NCI-H69 (cell line): ENCODE data around the gene MARK4.
"Not testable (repeated sequence)": the region's sequence is repeated elsewhere in the genome, so short reads cannot be mapped to it uniquely, and the experiment has no call there.

Experiments used
- DNase-seq: peaks from one replicate; lab custom pipeline; 2025; lab: John Stamatoyannopoulos, UW

Gene MARK4

GRCh38 chr19:45306518-45307027, 55.5 kb downstream of the MARK4 start:
- peak; percentile 84 for DNase-seq

- DNase-seq = no peak
Measured at GRCh38 chr19:45307361-45307760, 56.3 kb downstream of the MARK4 start.

GRCh38 chr19:45309322-45309721, 58.3 kb downstream of the MARK4 start:
- DNase-seq = not testable (repeated sequence)

GRCh38 chr19:45311621-45312020, 60.5 kb downstream of the MARK4 start:
- DNase-seq = no peak

GRCh38 chr19:45312285-45312684, 61.2 kb downstream of the MARK4 start:
- DNase-seq = not testable (repeated sequence)

GRCh38 chr19:45314708-45315245, 63.7 kb downstream of the MARK4 start:
- no peak for DNase-seq

GRCh38 chr19:45315304-45315703, 64.2 kb downstream of the MARK4 start:
- no peak for DNase-seq

GRCh38 chr19:45320997-45321775, 70.1 kb downstream of the MARK4 start:
- DNase-seq = no peak

- peak; percentile 41 for DNase-seq
Measured at GRCh38 chr19:45321848-45322247, 70.8 kb downstream of the MARK4 start.

- peak; percentile 92 for DNase-seq
Measured at GRCh38 chr19:45322311-45322710, 71.2 kb downstream of the MARK4 start.

- peak; percentile 72 for DNase-seq
Measured at GRCh38 chr19:45322744-45323281, 71.7 kb downstream of the MARK4 start, which contains the start of gene CKM. Gene CKM (minus strand): TSS chr19:45322875. CDS start chr19:45319713, 3,162 bp downstream.

- DNase-seq = peak; percentile 57
Measured at GRCh38 chr19:45323671-45324081, 72.6 kb downstream of the MARK4 start.

- DNase-seq = peak; percentile 37
Measured at GRCh38 chr19:45324349-45324907, 73.4 kb downstream of the MARK4 start.

- no peak for DNase-seq
Measured at GRCh38 chr19:45327404-45328143, 76.5 kb downstream of the MARK4 start.

GRCh38 chr19:45331411-45331810, 80.3 kb downstream of the MARK4 start:
- no peak for DNase-seq

GRCh38 chr19:45333609-45334303, 82.7 kb downstream of the MARK4 start:
- DNase-seq = no peak

- not testable (repeated sequence) for DNase-seq
Measured at GRCh38 chr19:45334881-45335280, 83.8 kb downstream of the MARK4 start.

- no peak for DNase-seq
Measured at GRCh38 chr19:45336696-45337251, 85.7 kb downstream of the MARK4 start.

- no peak for DNase-seq
Measured at GRCh38 chr19:45339629-45340028, 88.6 kb downstream of the MARK4 start.

- DNase-seq = peak; percentile 80
Measured at GRCh38 chr19:45340232-45340898, 89.3 kb downstream of the MARK4 start, which contains the start of gene KLC3. Gene KLC3 (plus strand): TSS chr19:45340750. CDS start chr19:45345542, 4,792 bp downstream.
